Large intestine (tissue), 3 donors: ENCODE data around the gene UBAP1. TPM values are rescaled to one million over a fixed set of nuclear protein-coding genes. Genes with fewer than 3 reads are reported as not detected.
A peak's percentile ranks its signal among the peaks of the same experiment; 100 is the strongest.
"Not testable (repeated sequence)": the region's sequence is repeated elsewhere in the genome, so short reads cannot be mapped to it uniquely, and the experiment has no call there.

ENCODE experiments used
- DNase-seq, 2 donors: peaks; one replicate each; pipeline versions ENCODE4 v3.0.0 to v3.0.0-alpha.2; 2013
- H3K27ac ChIP-seq: one replicate; pipeline ENCODE4 v1.5.1; 2013; ENCODE audit warnings: low read length
- H3K27me3 ChIP-seq: 2 replicates; pipeline ENCODE4 v1.6.1; 2013; ENCODE audit warnings: low read length; ENCODE audit not compliant: control insufficient read depth, insufficient read depth
- H3K36me3 ChIP-seq: 2 replicates; pipeline ENCODE4 v1.6.1; 2013; ENCODE audit warnings: low read length; ENCODE audit not compliant: control insufficient read depth, insufficient read depth
- H3K4me1 ChIP-seq: one replicate; pipeline ENCODE4 v1.6.1; 2013; ENCODE audit warnings: low read length; ENCODE audit not compliant: control insufficient read depth, insufficient read depth
- H3K4me3 ChIP-seq: one replicate; pipeline ENCODE4 v1.5.1; 2013; ENCODE audit warnings: low read length
- H3K9me3 ChIP-seq: one replicate; pipeline ENCODE4 v1.6.1; 2013; ENCODE audit warnings: mild to moderate bottlenecking, low read depth, low read length, moderate library complexity; ENCODE audit not compliant: control insufficient read depth
- WGBS: methylation state at CpG from one replicate; pipeline ENCODE4 v1.1.5; 2013; ENCODE audit warnings: low lambda C conversion rate; ENCODE audit not compliant: insufficient coverage; 5-methylcytosine and 5-hydroxymethylcytosine counted together
- polyA plus RNA-seq: library from polyadenylated mRNA; unstranded; fragments of 120-200 nt; gene quantifications from one replicate; pipeline ENCODE4 v1.2.1, GENCODE V29; 2013

UBAP1 gene
- polyA plus RNA-seq, 1 donor, result 43.4 TPM

DNA sequence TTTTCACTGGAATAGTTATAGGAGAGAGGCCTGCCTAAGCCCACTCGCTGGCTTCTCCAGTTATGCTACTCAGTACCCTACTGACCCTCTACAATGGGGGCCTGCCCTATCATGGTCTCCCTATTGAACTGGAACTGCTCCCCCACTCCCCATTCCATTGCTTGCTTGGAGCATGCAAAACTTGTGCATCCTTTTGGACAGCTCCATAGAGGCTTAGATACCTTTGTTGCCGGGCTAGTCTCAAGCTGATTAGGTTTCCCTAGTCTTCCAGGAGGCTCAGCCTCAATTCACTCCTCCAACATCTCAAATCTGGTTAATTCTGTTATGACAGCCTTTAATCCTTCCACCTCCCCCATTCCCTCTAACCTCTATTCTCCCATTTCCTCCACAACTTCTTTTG, 110.3 kb downstream of the UBAP1 start:
- Histone ChIP-seq H3K9me3 (no peaks in the 10 kb centered on the region), H3K27me3 (no peaks in the 10 kb centered on the region), H3K36me3 (no peaks in the 10 kb centered on the region), H3K27ac (no peak overlapping the region), H3K4me1 (no peaks in the 10 kb centered on the region), H3K4me3 (no peak overlapping the region)
- DNase-seq, result no peak
- WGBS, result no CpG with 5 or more reads among the region's 2 CpGs

DNA sequence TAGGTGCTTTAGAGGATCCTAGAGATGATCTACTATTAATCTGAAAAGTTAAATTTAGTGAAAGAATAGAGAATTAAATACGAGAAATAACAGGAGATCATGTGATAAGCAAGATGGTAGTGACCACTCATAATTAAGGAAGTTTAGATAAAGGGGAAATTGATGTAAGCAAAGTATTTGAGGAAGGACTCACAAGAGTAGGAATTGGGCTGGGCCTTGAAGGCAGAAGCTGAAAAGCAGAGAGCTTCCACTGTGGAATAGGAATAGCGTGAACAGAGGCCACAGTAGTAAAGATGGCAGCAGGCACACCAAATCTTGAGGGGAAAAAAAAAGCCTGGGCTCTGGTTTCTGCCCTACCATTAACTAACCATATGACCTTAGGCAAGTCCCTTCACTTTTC, 112.2 kb downstream of the UBAP1 start:
- H3K27me3 ChIP-seq, result no peaks in the 10 kb centered on the region
- H3K9me3 ChIP-seq, result no peaks in the 10 kb centered on the region
- WGBS, result 88% methylated on average over 1 of the region's 2 CpGs
- H3K27ac ChIP-seq, result no peak overlapping the region
- no peak for DNase-seq
- H3K36me3 ChIP-seq, result no peaks in the 10 kb centered on the region
- H3K4me1 ChIP-seq, result no peaks in the 10 kb centered on the region
- no peak overlapping the region for H3K4me3 ChIP-seq

GRCh38 chr9:34291423-34291822, 112.6 kb downstream of the UBAP1 start:
- no peaks in the 10 kb centered on the region for H3K27me3 ChIP-seq
- no peak overlapping the region for H3K27ac ChIP-seq
- no peak overlapping the region for H3K4me3 ChIP-seq
- no peaks in the 10 kb centered on the region for H3K9me3 ChIP-seq
- no peaks in the 10 kb centered on the region for H3K4me1 ChIP-seq
- H3K36me3 ChIP-seq, result no peaks in the 10 kb centered on the region
- DNase-seq, result no peak
- no CpG with 5 or more reads among the region's 2 CpGs for WGBS

DNA sequence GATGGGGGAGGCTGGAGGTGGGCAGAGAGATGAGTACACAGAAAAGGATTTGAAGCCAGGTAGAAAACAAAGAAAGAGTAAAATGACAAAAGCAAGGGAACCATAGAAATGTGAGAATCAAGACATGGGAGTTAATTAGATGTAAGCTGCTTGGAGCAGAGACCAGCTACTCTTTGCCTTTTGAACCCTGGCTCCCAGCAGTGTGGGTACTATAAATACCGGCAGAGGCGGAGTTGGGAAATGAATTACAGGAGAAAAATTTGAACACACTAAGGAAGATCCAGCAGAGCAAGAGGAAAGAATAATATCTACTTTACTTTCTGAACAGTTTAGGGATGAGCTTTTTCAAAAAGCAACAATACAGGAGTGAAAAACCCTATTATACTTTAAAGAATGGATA, 113.7 kb downstream of the UBAP1 start:
- Histone ChIP-seq H3K4me1 (no peaks in the 10 kb centered on the region), H3K27me3 (no peaks in the 10 kb centered on the region), H3K9me3 (no peaks in the 10 kb centered on the region), H3K36me3 (no peaks in the 10 kb centered on the region), H3K27ac (no peak overlapping the region), H3K4me3 (no peak overlapping the region)
- 0% methylated on average over 2 of the region's 2 CpGs for WGBS
- peak; percentile 13 to 44 for DNase-seq

- H3K4me1 ChIP-seq, H3K36me3 ChIP-seq, H3K9me3 ChIP-seq, H3K27me3 ChIP-seq, H3K4me3 ChIP-seq, DNase-seq, H3K27ac ChIP-seq: not testable (repeated sequence)
- WGBS, result no CpG with 5 or more reads among the region's 7 CpGs
Observed at GRCh38 chr9:34301064-34301463, 122.2 kb downstream of the UBAP1 start.

Other genes starting within 250 kb of the UBAP1 start
- 26.1 TPM for gene UBAP2, start 130.2 kb upstream of the UBAP1 start, polyA plus RNA-seq
- gene DCAF12, start 52.3 kb upstream of the UBAP1 start, polyA plus RNA-seq, result 45.1 TPM
- 2.0 TPM for gene KIF24, start 150.2 kb downstream of the UBAP1 start, polyA plus RNA-seq
- 25.6 TPM for gene NUDT2, start 150.5 kb downstream of the UBAP1 start, polyA plus RNA-seq
- gene MYORG, start 197.9 kb downstream of the UBAP1 start, polyA plus RNA-seq, result 60.9 TPM